ENCODE measurements around the gene BAZ2B. TPM values are rescaled to one million over a fixed set of nuclear protein-coding genes. Genes with fewer than 3 reads are reported as not detected.
"Not testable (repeated sequence)": the region's sequence is repeated elsewhere in the genome, so short reads cannot be mapped to it uniquely, and the experiment has no call there.

BAZ2B gene
- total and polyA plus RNA-seq, 12 donors: 18.9 to 137 (median 68.0) TPM

DNA sequence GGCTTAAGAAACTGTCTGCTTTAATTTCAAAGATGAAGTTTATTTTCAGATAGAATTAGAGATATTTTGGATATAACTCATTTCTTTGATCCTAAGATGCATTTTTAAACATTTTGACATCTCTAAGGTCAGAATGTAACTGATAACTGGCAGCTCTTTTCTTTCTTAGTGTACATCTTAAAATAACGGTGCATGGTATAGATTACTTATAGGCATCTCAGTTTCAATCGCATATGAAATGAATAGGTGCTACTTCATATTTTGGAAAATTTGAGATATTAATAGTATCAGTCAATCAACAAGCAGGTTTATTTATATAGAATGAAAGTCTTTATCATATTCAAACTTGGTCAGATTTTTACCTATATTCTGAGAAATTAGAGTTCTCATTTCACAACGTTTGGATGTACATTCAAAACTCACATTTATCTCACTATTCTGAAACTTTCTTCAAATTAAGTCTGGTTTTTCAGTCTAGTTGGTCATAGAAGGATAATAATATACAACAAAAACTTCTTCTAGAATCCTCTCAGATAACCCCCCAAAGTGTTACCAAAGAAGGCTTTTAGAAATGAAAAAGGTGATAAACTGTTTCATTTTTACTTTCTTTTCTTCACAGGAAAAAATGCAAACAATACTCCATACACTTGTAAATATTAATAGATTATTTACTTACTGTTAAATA is 207.1 kb downstream of the BAZ2B start:
- intact Hi-C loops (cut with DNase I): no loop called here
- no peak for DNase-seq

GRCh38 chr2:159402790-159403189 is 213.6 kb downstream of the BAZ2B start:
- peaks cover 0 to 10% of the 10 kb centered on the region in 2 donors for H3K4me1 ChIP-seq (replicated peaks in 1 of 2)
- no peak for TF ChIP-seq POLR2A (IDR thresholded peaks at IDR 0.05)
- no peak for TF ChIP-seq CTCF (IDR thresholded peaks at IDR 0.05)
- WGBS, 4 donors: 93 to 99% (median 97%) methylated on average over 2 of the region's 2 CpGs
- H3K27me3 ChIP-seq: no peaks in the 10 kb centered on the region
- intact Hi-C loops (cut with DNase I): no loop called here
- H3K9me3 ChIP-seq (replicated peaks in 1 of 3): no peaks in the 10 kb centered on the region
- DNase-seq: no peak
- H3K36me3 ChIP-seq (replicated peaks in 1 of 2): no peaks in the 10 kb centered on the region
- no peak overlapping the region for H3K4me3 ChIP-seq
- H3K27ac ChIP-seq: no peak overlapping the region

More for the DNA sequence above, 207.1 kb downstream of the BAZ2B start:
- Histone ChIP-seq H3K36me3 (replicated peaks in 1 of 2) (peaks cover 0 to 37% of the 10 kb centered on the region in 2 donors), H3K4me3 (no peak overlapping the region), H3K4me1 (replicated peaks in 1 of 2) (no peaks in the 10 kb centered on the region), H3K27me3 (no peaks in the 10 kb centered on the region), H3K9me3 (replicated peaks in 1 of 3) (no peaks in the 10 kb centered on the region), H3K27ac (no peak overlapping the region)
- 74 to 90% (median 83%) methylated on average over 3 of the region's 3 CpGs for WGBS, 4 donors
- TF ChIP-seq CTCF (IDR thresholded peaks at IDR 0.05) (no peak), POLR2A (IDR thresholded peaks at IDR 0.05) (no peak)

GRCh38 chr2:159402160-159402559 is 214.2 kb downstream of the BAZ2B start:
- peaks cover 0 to 10% of the 10 kb centered on the region in 2 donors for H3K4me1 ChIP-seq (replicated peaks in 1 of 2)
- DNase-seq; H3K9me3 ChIP-seq (replicated peaks in 1 of 3); H3K36me3 ChIP-seq (replicated peaks in 1 of 2); intact Hi-C loops (cut with DNase I); H3K4me3 ChIP-seq; H3K27ac ChIP-seq; H3K27me3 ChIP-seq: not testable (repeated sequence)
- 94 to 98% (median 97%) methylated on average over 5 of the region's 5 CpGs for WGBS, 4 donors

GRCh38 chr2:159399716-159400415 is 216.5 kb downstream of the BAZ2B start:
- intact Hi-C loops (cut with DNase I): no loop called here
- H3K4me3 ChIP-seq: no peak overlapping the region
- H3K4me1 ChIP-seq (replicated peaks in 1 of 2): peaks cover 0 to 14% of the 10 kb centered on the region in 2 donors
- no peaks in the 10 kb centered on the region for H3K9me3 ChIP-seq (replicated peaks in 1 of 3)
- WGBS, 4 donors: 66 to 69% (median 68%) methylated on average over 5 of the region's 5 CpGs
- no peaks in the 10 kb centered on the region for H3K27me3 ChIP-seq
- H3K27ac ChIP-seq: no peak overlapping the region
- TF ChIP-seq POLR2A (IDR thresholded peaks at IDR 0.05) (no peak), CTCF (IDR thresholded peaks at IDR 0.05) (no peak)
- DNase-seq: no peak
- peaks cover 0 to 4% of the 10 kb centered on the region in 2 donors for H3K36me3 ChIP-seq (replicated peaks in 1 of 2)

All from adrenal gland (tissue), 12 donors.